Gastroesophageal sphincter (tissue), 4 donors: ENCODE data around the gene ZNF30. TPM values are rescaled to one million over a fixed set of nuclear protein-coding genes. Genes with fewer than 3 reads are reported as not detected.
"Not testable (repeated sequence)": the region's sequence is repeated elsewhere in the genome, so short reads cannot be mapped to it uniquely, and the experiment has no call there.

Experiments used
- ATAC-seq: fragments of 150-250 bp; one replicate; pipeline ENCODE4 v1.9.1; 2016; ENCODE audit warnings: mild to moderate bottlenecking, moderate library complexity
- H3K27ac ChIP-seq, 4 donors: fragments of 200-600 bp; sonication (generic) in 3 of 4; 1 replicate in 3 of 4; 2 replicates in 1 of 4; pipeline ENCODE4 v1.5.1; 2016 to 2019
- H3K27me3 ChIP-seq: fragments of 200-600 bp; sonication (generic); one replicate; pipeline ENCODE4 v1.5.1; 2019
- H3K36me3 ChIP-seq, 2 donors: fragments of 200-600 bp; sonication (generic); one replicate each; pipeline ENCODE4 v1.5.1; 2019; ENCODE audit warnings: control low read depth in 1 of 2
- H3K4me1 ChIP-seq, 3 donors: fragments of 200-600 bp; sonication (generic); 1 replicate in 2 of 3; 2 replicates in 1 of 3; pipeline ENCODE4 v1.5.1; 2016 to 2019; ENCODE audit warnings: control low read depth in 2 of 3
- H3K4me3 ChIP-seq, 2 donors: fragments of 200-600 bp; sonication (generic); one replicate each; pipeline ENCODE4 v1.5.1; 2019; ENCODE audit warnings: mild to moderate bottlenecking in 1 of 2, moderate library complexity in 1 of 2
- H3K9me3 ChIP-seq, 3 donors: fragments of 200-600 bp; sonication (generic); one replicate each; pipeline ENCODE4 v1.5.1; 2017 to 2019; ENCODE audit warnings: control low read depth in 2 of 3
- CTCF ChIP-seq, 4 experiments: fragments of 200-600 bp in 2 of 4; fragments of 450-650 bp in 2 of 4; sonication (generic) in 1 of 4; IDR thresholded peaks; one replicate each; pipeline ENCODE4 v1.5.1; 2017 to 2019; ENCODE audit warnings: antibody characterized with exemption in 4 of 4, mild to moderate bottlenecking in 2 of 4, moderate library complexity in 2 of 4
- EP300 ChIP-seq: sonication (generic); formaldehyde crosslinking; IDR thresholded peaks from one replicate; pipeline ENCODE4 v1.6.1; 2017; ENCODE audit warnings: antibody characterized with exemption, mild to moderate bottlenecking
- POLR2A ChIP-seq, 2 donors: fragments of 450-650 bp; IDR thresholded peaks; one replicate each; pipeline ENCODE4 v1.6.1; 2017; ENCODE audit warnings: antibody characterized with exemption in 2 of 2, mild to moderate bottlenecking in 2 of 2, moderate library complexity in 1 of 2
- POLR2AphosphoS5 ChIP-seq: sonication (generic); formaldehyde crosslinking; IDR thresholded peaks from one replicate; pipeline ENCODE4 v1.6.1; 2017; ENCODE audit warnings: antibody characterized with exemption
- WGBS, 2 donors: methylation state at CpG; one replicate each; pipeline ENCODE4 v1.1.5; 2018; ENCODE audit warnings: low coverage in 1 of 2; 5-methylcytosine and 5-hydroxymethylcytosine counted together
- total RNA-seq, 4 donors: library from RNA; depleted of rRNA; stranded (reverse); fragments of >200 nt; gene quantifications; one replicate each; pipeline ENCODE4 v1.1.0, GENCODE V29; 2016

Gene ZNF30
- total RNA-seq, 4 donors from 2014 or later, result 0.94 to 2.8 (median 2.4) TPM

- no peak for ATAC-seq
- Histone ChIP-seq H3K4me1 (peaks cover 0 to 34% (median 12%) of the 10 kb centered on the region in 3 donors), H3K27me3 (no peaks in the 10 kb centered on the region), H3K36me3 (peaks cover 7 to 33% of the 10 kb centered on the region in 2 donors), H3K27ac (peak overlapping the region in 3 of 4 donors; percentile 71 to 80 (median 73)), H3K9me3 (peaks cover 0 to 38% (median 2%) of the 10 kb centered on the region in 3 donors), H3K4me3 (peak overlapping the region; percentile 75 to 98)
- WGBS, 2 donors, result 24 to 37% methylated on average over 10 to 11 of the region's 14 CpGs
- no peak for TF ChIP-seq CTCF (IDR thresholded peaks at IDR 0.05)
- no peak for TF ChIP-seq EP300
- TF ChIP-seq POLR2A (IDR thresholded peaks at IDR 0.05), result no peak
- no peak for TF ChIP-seq POLR2AphosphoS5
These were observed 36.2 kb downstream of the ZNF30 start for GRCh38 chr19:34962687-34963572.

GRCh38 chr19:34963573-34964406 lies 37.1 kb downstream of the ZNF30 start, which contains the start of gene ZNF792:
Gene ZNF792, minus strand, starts transcription at chr19:34964229. Its CDS starts 567 bp downstream, at chr19:34963662.
- H3K9me3 ChIP-seq, result peaks cover 0 to 29% (median 2%) of the 10 kb centered on the region in 3 donors
- peak within 1 kb of the TSS; percentile 75 to 98 for H3K4me3 ChIP-seq
- H3K4me1 ChIP-seq, result peaks cover 0 to 34% (median 12%) of the 10 kb centered on the region in 3 donors
- H3K27me3 ChIP-seq, result no peaks in the 10 kb centered on the region
- 0 to 7% methylated on average over 3 to 17 of the region's 78 CpGs for WGBS, 2 donors
- TF ChIP-seq EP300 (no peak), POLR2AphosphoS5 (peak; percentile 33)
- H3K36me3 ChIP-seq, result peaks cover 3 to 24% of the 10 kb centered on the region in 2 donors
- peak within 1 kb of the TSS in 3 of 4 donors; percentile 71 to 80 (median 73) for H3K27ac ChIP-seq
- ATAC-seq, result peak; percentile 79

- no peak for TF ChIP-seq POLR2A (IDR thresholded peaks at IDR 0.05)
- no peak for TF ChIP-seq EP300
- TF ChIP-seq CTCF (IDR thresholded peaks at IDR 0.05), result no peak
- Histone ChIP-seq H3K9me3 (peaks cover 0 to 21% (median 0%) of the 10 kb centered on the region in 3 donors), H3K36me3 (peaks cover 0 to 16% of the 10 kb centered on the region in 2 donors), H3K4me3 (peak overlapping the region in 1 of 2 donors; percentile 98), H3K4me1 (peaks cover 0 to 34% (median 12%) of the 10 kb centered on the region in 3 donors), H3K27me3 (no peaks in the 10 kb centered on the region), H3K27ac (peak overlapping the region in 1 of 4 donors; percentile 80)
- ATAC-seq, result no peak
- WGBS, 2 donors, result 33 to 50% methylated on average over 1 to 2 of the region's 6 CpGs
These were observed 37.9 kb downstream of the ZNF30 start for GRCh38 chr19:34964598-34964997.

DNA sequence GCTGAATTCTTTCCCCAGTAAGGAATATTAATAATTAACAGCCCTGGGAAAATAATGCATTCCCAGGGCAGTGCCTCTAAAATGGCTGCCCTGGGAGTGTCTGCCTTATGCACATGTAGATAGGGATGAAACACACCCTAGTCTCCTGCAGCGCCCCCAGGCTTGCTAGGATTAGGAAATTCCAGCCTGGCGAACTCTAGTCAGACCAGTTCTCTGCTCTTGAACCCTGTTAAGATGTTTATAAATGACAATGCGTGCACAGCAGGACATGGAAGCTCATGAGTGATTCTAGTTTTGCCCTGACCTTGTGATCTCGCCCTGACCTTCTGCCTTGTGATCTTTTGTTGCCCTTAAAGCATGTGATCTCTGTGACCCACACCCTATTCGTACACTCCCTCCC lies 38.8 kb downstream of the ZNF30 start:
- H3K4me3 ChIP-seq, H3K36me3 ChIP-seq, H3K27ac ChIP-seq, ATAC-seq, H3K27me3 ChIP-seq: not testable (repeated sequence)
- peaks cover 0 to 12% (median 0%) of the 10 kb centered on the region in 3 donors for H3K9me3 ChIP-seq
- peaks cover 0 to 34% (median 12%) of the 10 kb centered on the region in 3 donors for H3K4me1 ChIP-seq
- 78 to 87% methylated on average over 4 to 5 of the region's 5 CpGs for WGBS, 2 donors

DNA sequence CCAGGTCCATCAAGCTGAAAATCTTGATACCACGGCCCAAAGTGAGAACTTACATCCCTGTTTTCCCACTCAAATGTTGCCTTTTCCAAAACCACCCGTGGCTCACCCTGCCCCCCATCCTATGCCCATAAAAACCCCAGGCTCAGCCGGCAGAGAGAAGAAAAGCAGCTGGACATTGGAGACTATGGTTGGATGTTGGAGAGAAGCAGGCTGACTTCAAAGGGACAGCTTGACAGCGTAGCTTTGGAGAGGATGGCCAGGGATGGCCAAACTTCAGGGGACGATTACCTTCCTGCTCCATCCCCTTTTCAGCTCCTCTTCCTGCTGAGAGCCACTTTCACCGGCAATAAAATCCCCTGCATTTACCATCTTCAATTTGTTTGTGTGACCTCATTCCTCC lies 40.8 kb downstream of the ZNF30 start:
- Histone ChIP-seq H3K9me3 (no peaks in the 10 kb centered on the region), H3K27me3 (no peaks in the 10 kb centered on the region), H3K36me3 (no peaks in the 10 kb centered on the region), H3K27ac (no peak overlapping the region), H3K4me1 (peaks cover 0 to 18% (median 7%) of the 10 kb centered on the region in 3 donors), H3K4me3 (no peak overlapping the region)
- TF ChIP-seq POLR2A (IDR thresholded peaks at IDR 0.05), result no peak
- no peak for TF ChIP-seq POLR2AphosphoS5
- no peak for TF ChIP-seq CTCF (IDR thresholded peaks at IDR 0.05)
- no peak for TF ChIP-seq EP300
- WGBS, 2 donors, result 81 to 84% methylated on average over 4 of the region's 6 CpGs
- no peak for ATAC-seq
